GM21529 (cell line): ENCODE data around the gene RUNX2.
"Not testable (repeated sequence)": the region's sequence is repeated elsewhere in the genome, so short reads cannot be mapped to it uniquely, and the experiment has no call there.

Experiments
- ATAC-seq: cut with Tn5 transposase; IDR thresholded peaks from one replicate; pipeline ENCODE4 v1.9.1; 2021; ENCODE audit not compliant: unreplicated experiment

RUNX2 gene

GRCh38 chr6:45454008-45454911 is 126.1 kb downstream of the RUNX2 start:
- ATAC-seq = no peak

GRCh38 chr6:45455408-45455807 is 127.3 kb downstream of the RUNX2 start:
- ATAC-seq = no peak

GRCh38 chr6:45457141-45457540 is 129.0 kb downstream of the RUNX2 start:
- no peak for ATAC-seq

GRCh38 chr6:45458672-45459071 is 130.5 kb downstream of the RUNX2 start:
- ATAC-seq = no peak

GRCh38 chr6:45460166-45460565 is 132.0 kb downstream of the RUNX2 start:
- no peak for ATAC-seq

- no peak for ATAC-seq
Observed at GRCh38 chr6:45461486-45461885, 133.4 kb downstream of the RUNX2 start.

- no peak for ATAC-seq
Observed at GRCh38 chr6:45462190-45463134, 134.3 kb downstream of the RUNX2 start.

GRCh38 chr6:45464685-45465084 is 136.6 kb downstream of the RUNX2 start:
- no peak for ATAC-seq

- ATAC-seq = no peak
Observed at GRCh38 chr6:45466686-45467085, 138.6 kb downstream of the RUNX2 start.

GRCh38 chr6:45467417-45467816 is 139.3 kb downstream of the RUNX2 start:
- ATAC-seq = not testable (repeated sequence)

GRCh38 chr6:45467853-45468252 is 139.7 kb downstream of the RUNX2 start:
- ATAC-seq = no peak

GRCh38 chr6:45469663-45470062 is 141.5 kb downstream of the RUNX2 start:
- no peak for ATAC-seq

- no peak for ATAC-seq
Observed at GRCh38 chr6:45470131-45470738, 142.1 kb downstream of the RUNX2 start.

- no peak for ATAC-seq
Observed at GRCh38 chr6:45472382-45472781, 144.3 kb downstream of the RUNX2 start.

- no peak for ATAC-seq
Observed at GRCh38 chr6:45473121-45473993, 145.2 kb downstream of the RUNX2 start.

GRCh38 chr6:45474376-45474775 is 146.2 kb downstream of the RUNX2 start:
- no peak for ATAC-seq

GRCh38 chr6:45476341-45476740 is 148.2 kb downstream of the RUNX2 start:
- no peak for ATAC-seq

GRCh38 chr6:45477278-45477677 is 149.1 kb downstream of the RUNX2 start:
- ATAC-seq = no peak

- no peak for ATAC-seq
Observed at GRCh38 chr6:45477790-45478189, 149.7 kb downstream of the RUNX2 start.

GRCh38 chr6:45478240-45478639 is 150.1 kb downstream of the RUNX2 start:
- no peak for ATAC-seq
